GM23338 (cell line): Measurements from ENCODE around the gene MAPK4. TPM values are rescaled to one million over a fixed set of nuclear protein-coding genes. Genes with fewer than 3 reads are reported as not detected.
A peak's percentile ranks its signal among the peaks of the same experiment; 100 is the strongest.

Source experiments
- ATAC-seq: fragments of 200-7000 bp; cut with Tn5 transposase; 3 replicates; pipeline ENCODE4 v1.9.1; 2020
- DNase-seq: peaks from one replicate; pipeline ENCODE4 v3.0.0-alpha.2; 2015; ENCODE audit warnings: low spot score
- H2AFZ ChIP-seq: fragments of 200-600 bp; sonication (generic); 2 replicates; pipeline ENCODE4 v1.8.0; 2016; ENCODE audit warnings: antibody characterized with exemption, mild to moderate bottlenecking, moderate library complexity
- H3F3A ChIP-seq: fragments of 200-600 bp; sonication (generic); replicated peaks from 2 replicates; pipeline ENCODE4 v1.8.0; 2017; ENCODE audit warnings: antibody characterized with exemption, mixed run types, low read depth
- H3K27ac ChIP-seq: fragments of 200-600 bp; sonication (generic); 2 replicates; pipeline ENCODE4 v1.6.1; 2016; ENCODE audit warnings: low read depth
- H3K27me3 ChIP-seq: fragments of 200-600 bp; sonication (generic); 2 replicates; pipeline ENCODE4 v1.8.0; 2016; ENCODE audit warnings: mild to moderate bottlenecking, mixed run types, moderate library complexity; ENCODE audit not compliant: insufficient read depth
- H3K36me3 ChIP-seq: fragments of 200-600 bp; sonication (generic); 2 replicates; pipeline ENCODE4 v1.8.0; 2016; ENCODE audit warnings: mild to moderate bottlenecking; ENCODE audit not compliant: insufficient read depth
- H3K4me1 ChIP-seq: fragments of 200-600 bp; sonication (generic); 2 replicates; pipeline ENCODE4 v1.8.0; 2016; ENCODE audit warnings: mild to moderate bottlenecking, moderate library complexity; ENCODE audit not compliant: insufficient read depth
- H3K4me2 ChIP-seq: fragments of 200-600 bp; sonication (generic); 2 replicates; pipeline ENCODE4 v1.7.1; 2017; ENCODE audit warnings: mixed run types
- H3K4me3 ChIP-seq: fragments of 200-600 bp; sonication (generic); 2 replicates; pipeline ENCODE4 v1.6.1; 2016; ENCODE audit warnings: mixed run types
- H3K79me2 ChIP-seq: fragments of 200-600 bp; sonication (generic); replicated peaks from 2 replicates; pipeline ENCODE4 v1.8.0; 2017; ENCODE audit warnings: mild to moderate bottlenecking; ENCODE audit not compliant: insufficient read depth
- H3K9me2 ChIP-seq: fragments of 200-600 bp; sonication (generic); 2 replicates; pipeline ENCODE4 v1.8.0; 2017; ENCODE audit not compliant: insufficient read depth
- H4K20me1 ChIP-seq: fragments of 200-600 bp; sonication (generic); replicated peaks from 2 replicates; pipeline ENCODE4 v1.8.0; 2017; ENCODE audit warnings: mild to moderate bottlenecking; ENCODE audit not compliant: insufficient read depth
- H3K27ac Mint-ChIP-seq: 2 replicates; pipeline ENCODE4 v1.8.0; 2020; ENCODE audit warnings: inconsistent platforms, mild to moderate bottlenecking, moderate library complexity, mixed read lengths
- H3K27me3 Mint-ChIP-seq: 3 replicates; pipeline ENCODE4 v1.8.0; 2022; ENCODE audit warnings: low read depth, mild to moderate bottlenecking, moderate library complexity, mixed read lengths, inconsistent platforms; ENCODE audit not compliant: insufficient read depth, poor library complexity
- H3K36me3 Mint-ChIP-seq: 3 replicates; pipeline ENCODE4 v1.8.0; 2021; ENCODE audit warnings: low read depth, mild to moderate bottlenecking, inconsistent platforms, moderate library complexity, mixed read lengths
- H3K4me1 Mint-ChIP-seq: 3 replicates; pipeline ENCODE4 v1.8.0; 2020; ENCODE audit warnings: mild to moderate bottlenecking, inconsistent platforms, mixed read lengths
- H3K4me3 Mint-ChIP-seq: 3 replicates; pipeline ENCODE4 v1.8.0; 2021; ENCODE audit warnings: moderate library complexity, mild to moderate bottlenecking, inconsistent platforms, mixed read lengths
- H3K9me3 Mint-ChIP-seq: 3 replicates; pipeline ENCODE4 v1.8.0; 2020; ENCODE audit warnings: moderate library complexity, mild to moderate bottlenecking, inconsistent platforms, mixed read lengths
- CREB1 ChIP-seq: fragments of 250-450 bp; sonication (Bioruptor Pico); IDR thresholded peaks from 2 replicates; pipeline ENCODE4 v1.5.0; 2020; ENCODE audit warnings: low read depth, mild to moderate bottlenecking, moderate library complexity
- EZH2 ChIP-seq: fragments of 200-600 bp; sonication (generic); IDR thresholded peaks from one replicate; pipeline ENCODE4 v1.8.0; 2017; ENCODE audit warnings: antibody characterized with exemption, mild to moderate bottlenecking, low read depth; ENCODE audit not compliant: unreplicated experiment
- EZH2phosphoT487 ChIP-seq: fragments of 200-600 bp; sonication (generic); IDR thresholded peaks from one replicate; pipeline ENCODE4 v1.8.1; 2018; ENCODE audit warnings: antibody characterized with exemption; ENCODE audit not compliant: unreplicated experiment
- NANOG ChIP-seq: IDR thresholded peaks from 2 replicates; pipeline ENCODE4 v1.6.1; 2016; ENCODE audit warnings: antibody characterized with exemption, borderline replicate concordance
- STAT1 ChIP-seq: IDR thresholded peaks from one replicate; pipeline ENCODE4 v1.6.1; 2016; ENCODE audit warnings: antibody characterized with exemption; ENCODE audit not compliant: unreplicated experiment
- ZNF331 ChIP-seq: fragments of 250-450 bp; sonication (Bioruptor Pico); IDR thresholded peaks from 2 replicates; pipeline ENCODE4 v1.5.0; 2020; ENCODE audit warnings: low read depth, mild to moderate bottlenecking, moderate library complexity
- polyA plus RNA-seq: library from polyadenylated mRNA; unstranded; fragments of >200 nt; fragmentation: Nextera tagmentation; extraction: Ambion mirVana; gene quantifications from 2 replicates; pipeline ENCODE4 v1.2.1, GENCODE V29; 2016
- total RNA-seq: library from RNA; depleted of rRNA; stranded (reverse); fragments of >200 nt; shearing (Covaris generic); gene quantifications from 2 replicates; pipeline ENCODE4 v1.2.3, GENCODE V29; 2014
- TF ChIP-seq, protein P1 (sequence below), 2 experiments: fragments of 200-600 bp in 1 of 2; sonication (generic) in 1 of 2; conservative IDR thresholded peaks; 2 replicates each; pipeline versions ENCODE4 v1.5.1 to v1.6.1; 2016 to 2017; ENCODE audit warnings: antibody characterized with exemption in 2 of 2, low read depth in 2 of 2, mild to moderate bottlenecking in 2 of 2, moderate library complexity in 1 of 2
- TF ChIP-seq, protein P2 (sequence below): fragments of 250-450 bp; sonication (Bioruptor Pico); IDR thresholded peaks from 2 replicates; pipeline ENCODE4 v1.5.0; 2020; ENCODE audit warnings: mild to moderate bottlenecking, moderate library complexity
- TF ChIP-seq, protein P3 (sequence below): IDR thresholded peaks from one replicate; pipeline ENCODE4 v1.6.1; 2018; ENCODE audit warnings: antibody characterized with exemption; ENCODE audit not compliant: unreplicated experiment

The MAPK4 gene
- total and polyA plus RNA-seq, 2 experiments from 2014 or later: 1.3 to 4.4 TPM

DNA sequence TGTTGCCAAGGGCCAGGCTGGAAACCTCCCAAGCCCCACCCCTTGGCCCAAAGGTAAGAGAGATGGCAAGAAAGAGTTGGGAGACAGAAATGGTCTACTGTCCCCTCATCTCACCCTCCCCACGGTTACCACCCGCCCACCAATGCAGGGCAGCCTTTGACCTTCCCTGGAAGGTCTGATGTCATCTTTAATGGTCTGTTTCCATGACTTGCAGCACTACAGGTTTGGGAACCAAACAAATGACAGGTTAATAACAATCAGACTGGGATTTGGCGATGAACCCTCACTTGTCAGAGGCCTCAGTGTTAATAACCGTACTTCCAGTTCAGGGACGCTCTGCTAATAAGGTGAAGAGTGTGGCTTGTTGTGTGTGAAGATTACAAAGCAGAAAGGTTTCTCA is 189.5 kb downstream of the MAPK4 start:
- no peak for ATAC-seq
- TF ChIP-seq EZH2phosphoT487: no peak
- TF ChIP-seq, protein P1, sequence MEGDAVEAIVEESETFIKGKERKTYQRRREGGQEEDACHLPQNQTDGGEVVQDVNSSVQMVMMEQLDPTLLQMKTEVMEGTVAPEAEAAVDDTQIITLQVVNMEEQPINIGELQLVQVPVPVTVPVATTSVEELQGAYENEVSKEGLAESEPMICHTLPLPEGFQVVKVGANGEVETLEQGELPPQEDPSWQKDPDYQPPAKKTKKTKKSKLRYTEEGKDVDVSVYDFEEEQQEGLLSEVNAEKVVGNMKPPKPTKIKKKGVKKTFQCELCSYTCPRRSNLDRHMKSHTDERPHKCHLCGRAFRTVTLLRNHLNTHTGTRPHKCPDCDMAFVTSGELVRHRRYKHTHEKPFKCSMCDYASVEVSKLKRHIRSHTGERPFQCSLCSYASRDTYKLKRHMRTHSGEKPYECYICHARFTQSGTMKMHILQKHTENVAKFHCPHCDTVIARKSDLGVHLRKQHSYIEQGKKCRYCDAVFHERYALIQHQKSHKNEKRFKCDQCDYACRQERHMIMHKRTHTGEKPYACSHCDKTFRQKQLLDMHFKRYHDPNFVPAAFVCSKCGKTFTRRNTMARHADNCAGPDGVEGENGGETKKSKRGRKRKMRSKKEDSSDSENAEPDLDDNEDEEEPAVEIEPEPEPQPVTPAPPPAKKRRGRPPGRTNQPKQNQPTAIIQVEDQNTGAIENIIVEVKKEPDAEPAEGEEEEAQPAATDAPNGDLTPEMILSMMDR (conservative IDR thresholded peaks at IDR 0.05; ENCODE audit: low read depth in 2 of 2): no peak
- TF ChIP-seq, protein P2, sequence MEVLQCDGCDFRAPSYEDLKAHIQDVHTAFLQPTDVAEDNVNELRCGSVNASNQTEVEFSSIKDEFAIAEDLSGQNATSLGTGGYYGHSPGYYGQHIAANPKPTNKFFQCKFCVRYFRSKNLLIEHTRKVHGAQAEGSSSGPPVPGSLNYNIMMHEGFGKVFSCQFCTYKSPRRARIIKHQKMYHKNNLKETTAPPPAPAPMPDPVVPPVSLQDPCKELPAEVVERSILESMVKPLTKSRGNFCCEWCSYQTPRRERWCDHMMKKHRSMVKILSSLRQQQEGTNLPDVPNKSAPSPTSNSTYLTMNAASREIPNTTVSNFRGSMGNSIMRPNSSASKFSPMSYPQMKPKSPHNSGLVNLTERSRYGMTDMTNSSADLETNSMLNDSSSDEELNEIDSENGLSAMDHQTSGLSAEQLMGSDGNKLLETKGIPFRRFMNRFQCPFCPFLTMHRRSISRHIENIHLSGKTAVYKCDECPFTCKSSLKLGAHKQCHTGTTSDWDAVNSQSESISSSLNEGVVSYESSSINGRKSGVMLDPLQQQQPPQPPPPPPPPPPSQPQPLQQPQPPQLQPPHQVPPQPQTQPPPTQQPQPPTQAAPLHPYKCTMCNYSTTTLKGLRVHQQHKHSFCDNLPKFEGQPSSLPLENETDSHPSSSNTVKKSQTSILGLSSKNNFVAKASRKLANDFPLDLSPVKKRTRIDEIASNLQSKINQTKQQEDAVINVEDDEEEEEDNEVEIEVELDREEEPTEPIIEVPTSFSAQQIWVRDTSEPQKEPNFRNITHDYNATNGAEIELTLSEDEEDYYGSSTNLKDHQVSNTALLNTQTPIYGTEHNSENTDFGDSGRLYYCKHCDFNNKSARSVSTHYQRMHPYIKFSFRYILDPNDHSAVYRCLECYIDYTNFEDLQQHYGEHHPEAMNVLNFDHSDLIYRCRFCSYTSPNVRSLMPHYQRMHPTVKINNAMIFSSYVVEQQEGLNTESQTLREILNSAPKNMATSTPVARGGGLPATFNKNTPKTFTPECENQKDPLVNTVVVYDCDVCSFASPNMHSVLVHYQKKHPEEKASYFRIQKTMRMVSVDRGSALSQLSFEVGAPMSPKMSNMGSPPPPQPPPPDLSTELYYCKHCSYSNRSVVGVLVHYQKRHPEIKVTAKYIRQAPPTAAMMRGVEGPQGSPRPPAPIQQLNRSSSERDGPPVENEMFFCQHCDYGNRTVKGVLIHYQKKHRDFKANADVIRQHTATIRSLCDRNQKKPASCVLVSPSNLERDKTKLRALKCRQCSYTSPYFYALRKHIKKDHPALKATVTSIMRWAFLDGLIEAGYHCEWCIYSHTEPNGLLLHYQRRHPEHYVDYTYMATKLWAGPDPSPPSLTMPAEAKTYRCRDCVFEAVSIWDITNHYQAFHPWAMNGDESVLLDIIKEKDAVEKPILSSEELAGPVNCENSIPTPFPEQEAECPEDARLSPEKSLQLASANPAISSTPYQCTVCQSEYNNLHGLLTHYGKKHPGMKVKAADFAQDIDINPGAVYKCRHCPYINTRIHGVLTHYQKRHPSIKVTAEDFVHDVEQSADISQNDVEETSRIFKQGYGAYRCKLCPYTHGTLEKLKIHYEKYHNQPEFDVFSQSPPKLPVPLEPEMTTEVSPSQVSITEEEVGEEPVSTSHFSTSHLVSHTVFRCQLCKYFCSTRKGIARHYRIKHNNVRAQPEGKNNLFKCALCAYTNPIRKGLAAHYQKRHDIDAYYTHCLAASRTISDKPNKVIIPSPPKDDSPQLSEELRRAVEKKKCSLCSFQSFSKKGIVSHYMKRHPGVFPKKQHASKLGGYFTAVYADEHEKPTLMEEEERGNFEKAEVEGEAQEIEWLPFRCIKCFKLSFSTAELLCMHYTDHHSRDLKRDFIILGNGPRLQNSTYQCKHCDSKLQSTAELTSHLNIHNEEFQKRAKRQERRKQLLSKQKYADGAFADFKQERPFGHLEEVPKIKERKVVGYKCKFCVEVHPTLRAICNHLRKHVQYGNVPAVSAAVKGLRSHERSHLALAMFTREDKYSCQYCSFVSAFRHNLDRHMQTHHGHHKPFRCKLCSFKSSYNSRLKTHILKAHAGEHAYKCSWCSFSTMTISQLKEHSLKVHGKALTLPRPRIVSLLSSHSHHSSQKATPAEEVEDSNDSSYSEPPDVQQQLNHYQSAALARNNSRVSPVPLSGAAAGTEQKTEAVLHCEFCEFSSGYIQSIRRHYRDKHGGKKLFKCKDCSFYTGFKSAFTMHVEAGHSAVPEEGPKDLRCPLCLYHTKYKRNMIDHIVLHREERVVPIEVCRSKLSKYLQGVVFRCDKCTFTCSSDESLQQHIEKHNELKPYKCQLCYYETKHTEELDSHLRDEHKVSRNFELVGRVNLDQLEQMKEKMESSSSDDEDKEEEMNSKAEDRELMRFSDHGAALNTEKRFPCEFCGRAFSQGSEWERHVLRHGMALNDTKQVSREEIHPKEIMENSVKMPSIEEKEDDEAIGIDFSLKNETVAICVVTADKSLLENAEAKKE: no peak
- no peak for TF ChIP-seq CREB1 (CRISPR knock-in tag)
- TF ChIP-seq ZNF331 (CRISPR knock-in tag): no peak
- TF ChIP-seq NANOG: no peak
- TF ChIP-seq EZH2: no peak
- TF ChIP-seq, protein P3, sequence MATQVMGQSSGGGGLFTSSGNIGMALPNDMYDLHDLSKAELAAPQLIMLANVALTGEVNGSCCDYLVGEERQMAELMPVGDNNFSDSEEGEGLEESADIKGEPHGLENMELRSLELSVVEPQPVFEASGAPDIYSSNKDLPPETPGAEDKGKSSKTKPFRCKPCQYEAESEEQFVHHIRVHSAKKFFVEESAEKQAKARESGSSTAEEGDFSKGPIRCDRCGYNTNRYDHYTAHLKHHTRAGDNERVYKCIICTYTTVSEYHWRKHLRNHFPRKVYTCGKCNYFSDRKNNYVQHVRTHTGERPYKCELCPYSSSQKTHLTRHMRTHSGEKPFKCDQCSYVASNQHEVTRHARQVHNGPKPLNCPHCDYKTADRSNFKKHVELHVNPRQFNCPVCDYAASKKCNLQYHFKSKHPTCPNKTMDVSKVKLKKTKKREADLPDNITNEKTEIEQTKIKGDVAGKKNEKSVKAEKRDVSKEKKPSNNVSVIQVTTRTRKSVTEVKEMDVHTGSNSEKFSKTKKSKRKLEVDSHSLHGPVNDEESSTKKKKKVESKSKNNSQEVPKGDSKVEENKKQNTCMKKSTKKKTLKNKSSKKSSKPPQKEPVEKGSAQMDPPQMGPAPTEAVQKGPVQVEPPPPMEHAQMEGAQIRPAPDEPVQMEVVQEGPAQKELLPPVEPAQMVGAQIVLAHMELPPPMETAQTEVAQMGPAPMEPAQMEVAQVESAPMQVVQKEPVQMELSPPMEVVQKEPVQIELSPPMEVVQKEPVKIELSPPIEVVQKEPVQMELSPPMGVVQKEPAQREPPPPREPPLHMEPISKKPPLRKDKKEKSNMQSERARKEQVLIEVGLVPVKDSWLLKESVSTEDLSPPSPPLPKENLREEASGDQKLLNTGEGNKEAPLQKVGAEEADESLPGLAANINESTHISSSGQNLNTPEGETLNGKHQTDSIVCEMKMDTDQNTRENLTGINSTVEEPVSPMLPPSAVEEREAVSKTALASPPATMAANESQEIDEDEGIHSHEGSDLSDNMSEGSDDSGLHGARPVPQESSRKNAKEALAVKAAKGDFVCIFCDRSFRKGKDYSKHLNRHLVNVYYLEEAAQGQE: no peak
- TF ChIP-seq STAT1: no peak
- Mint-ChIP-seq H3K36me3 (peaks cover 14% of the 10 kb centered on the region), H3K9me3 (peaks cover 16% of the 10 kb centered on the region), H3K27me3 (peaks cover 10% of the 10 kb centered on the region), H3K4me1 (peaks cover 19% of the 10 kb centered on the region), H3K27ac (no peak overlapping the region), H3K4me3 (no peak overlapping the region)
- Histone ChIP-seq H4K20me1 (no peaks in the 10 kb centered on the region), H3K27ac (no peak overlapping the region), H3K79me2 (no peaks in the 10 kb centered on the region), H3K4me2 (no peak overlapping the region), H3K9me2 (peaks cover 8% of the 10 kb centered on the region; the same call in 1 of the 2 replicates), H3K4me1 (peaks cover 10% of the 10 kb centered on the region), H3F3A (no peaks in the 10 kb centered on the region), H3K36me3 (no peaks in the 10 kb centered on the region), H3K4me3 (no peak overlapping the region), H3K27me3 (no peaks in the 10 kb centered on the region), H2AFZ (peak overlapping the region; percentile 74)
- DNase-seq: no peak
